ENCODE results near the gene THRAP3.

The THRAP3 gene

GRCh38 chr1:36303650-36304360 is 79.6 kb downstream of the THRAP3 start:
- no peak for DNase-seq

- peak; percentile 86 for DNase-seq
Observed at GRCh38 chr1:36304521-36304920, 80.3 kb downstream of the THRAP3 start.

GRCh38 chr1:36304970-36305914 is 81.0 kb downstream of the THRAP3 start:
- no peak for DNase-seq

- DNase-seq: no peak
Observed at GRCh38 chr1:36305915-36306209, 81.6 kb downstream of the THRAP3 start.

GRCh38 chr1:36306210-36306901 is 82.1 kb downstream of the THRAP3 start, which contains the start of gene SH3D21:
TSS of gene SH3D21 (plus strand) at chr1:36306368. CDS start at chr1:36306421, 53 bp downstream.
- peak; percentile 39 to 59 (median 47) for DNase-seq

- peak; percentile 93 to 97 (median 95) for DNase-seq
Observed at GRCh38 chr1:36306902-36307456, 82.7 kb downstream of the THRAP3 start.

- peak in 2 of 3 donors; percentile 26 to 31 for DNase-seq
Observed at GRCh38 chr1:36307601-36308330, 83.5 kb downstream of the THRAP3 start.

GRCh38 chr1:36309397-36309796 is 85.2 kb downstream of the THRAP3 start:
- DNase-seq: no peak

- DNase-seq: peak in 2 of 3 donors; percentile 28 to 30
Observed at GRCh38 chr1:36320291-36320761, 96.1 kb downstream of the THRAP3 start.

- DNase-seq: no peak
Observed at GRCh38 chr1:36320767-36321118, 96.5 kb downstream of the THRAP3 start.

- peak in 2 of 3 donors; percentile 47 to 63 for DNase-seq
Observed at GRCh38 chr1:36321119-36321951, 97.1 kb downstream of the THRAP3 start.

- peak in 1 of 3 donors; percentile 22 for DNase-seq
Observed at GRCh38 chr1:36322041-36322785, 98.0 kb downstream of the THRAP3 start.

GRCh38 chr1:36322786-36323635 is 98.8 kb downstream of the THRAP3 start:
- DNase-seq: peak; percentile 38 to 69 (median 48)

- peak in 2 of 3 donors; percentile 65 to 80 for DNase-seq
Observed at GRCh38 chr1:36323636-36324352, 99.6 kb downstream of the THRAP3 start, which contains the start of gene EVA1B. TSS of gene EVA1B (minus strand) at chr1:36323645. CDS start at chr1:36323037, 608 bp downstream.

GRCh38 chr1:36324353-36324703 is 100.1 kb downstream of the THRAP3 start:
- no peak for DNase-seq

- no peak for DNase-seq
Observed at GRCh38 chr1:36326499-36326898, 102.3 kb downstream of the THRAP3 start.

- DNase-seq: no peak
Observed at GRCh38 chr1:36327421-36328087, 103.3 kb downstream of the THRAP3 start.

- DNase-seq: no peak
Observed at GRCh38 chr1:36328088-36328480, 103.8 kb downstream of the THRAP3 start.
